GM18861 (cell line): ENCODE measurements around the gene RNF19B.

Experiments
- ATAC-seq: cut with Tn5 transposase; IDR thresholded peaks from one replicate; pipeline ENCODE4 v1.9.1; 2021; ENCODE audit not compliant: unreplicated experiment

Gene RNF19B

DNA sequence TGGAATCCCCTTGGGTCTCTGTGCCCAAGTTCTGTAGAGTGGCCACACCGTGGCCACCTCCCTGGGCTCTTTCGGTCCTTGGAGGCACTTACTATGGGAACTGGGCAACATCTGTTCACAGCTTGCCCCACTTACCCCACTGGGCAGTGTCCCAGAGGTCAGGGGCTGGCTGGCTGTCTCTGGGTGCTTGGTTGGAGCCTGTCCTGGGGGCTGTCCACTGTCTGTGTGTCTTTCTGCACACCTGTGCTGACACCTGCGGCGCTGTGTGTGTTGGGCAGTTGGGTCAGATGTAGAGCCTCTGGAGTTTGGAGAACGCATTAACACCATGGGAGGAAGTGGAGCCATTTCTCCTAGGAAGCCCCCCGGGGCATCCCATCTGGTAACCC is 62.1 kb downstream of the RNF19B start:
- ATAC-seq, result no peak

DNA sequence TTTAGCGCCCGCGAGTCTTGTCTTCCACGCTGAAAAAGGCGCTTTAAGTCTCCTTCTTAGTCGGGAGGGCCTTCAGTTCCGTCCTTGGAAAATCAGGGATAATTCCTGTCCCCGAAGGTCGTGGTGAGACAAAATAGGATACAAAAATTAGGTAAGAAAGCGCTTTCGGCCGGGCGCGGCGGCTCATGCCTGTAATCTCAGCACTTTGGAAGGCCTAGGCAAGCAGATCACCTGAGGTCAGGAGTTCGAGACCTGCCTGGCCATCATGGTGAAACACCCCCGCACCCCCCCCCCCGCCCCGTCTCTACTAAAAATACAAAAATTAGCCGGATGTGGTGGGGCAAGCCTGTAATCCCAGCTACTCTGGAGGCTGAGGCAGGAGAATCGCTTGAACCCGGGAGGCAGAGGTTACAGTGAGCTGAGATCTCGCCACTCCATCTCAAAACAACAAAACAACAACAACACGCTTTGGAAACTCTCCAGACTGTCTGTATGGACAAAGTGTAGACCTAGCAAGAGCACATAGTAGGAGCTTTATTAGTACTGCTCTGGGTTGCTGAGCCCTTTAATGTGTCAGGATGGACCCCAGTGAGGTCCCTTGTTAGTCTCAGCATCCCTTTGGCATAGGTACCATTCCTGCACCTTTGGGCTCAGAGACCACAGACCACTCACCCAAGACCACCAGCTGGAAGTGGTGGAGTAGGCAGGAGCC is 62.6 kb downstream of the RNF19B start:
- no peak for ATAC-seq

DNA sequence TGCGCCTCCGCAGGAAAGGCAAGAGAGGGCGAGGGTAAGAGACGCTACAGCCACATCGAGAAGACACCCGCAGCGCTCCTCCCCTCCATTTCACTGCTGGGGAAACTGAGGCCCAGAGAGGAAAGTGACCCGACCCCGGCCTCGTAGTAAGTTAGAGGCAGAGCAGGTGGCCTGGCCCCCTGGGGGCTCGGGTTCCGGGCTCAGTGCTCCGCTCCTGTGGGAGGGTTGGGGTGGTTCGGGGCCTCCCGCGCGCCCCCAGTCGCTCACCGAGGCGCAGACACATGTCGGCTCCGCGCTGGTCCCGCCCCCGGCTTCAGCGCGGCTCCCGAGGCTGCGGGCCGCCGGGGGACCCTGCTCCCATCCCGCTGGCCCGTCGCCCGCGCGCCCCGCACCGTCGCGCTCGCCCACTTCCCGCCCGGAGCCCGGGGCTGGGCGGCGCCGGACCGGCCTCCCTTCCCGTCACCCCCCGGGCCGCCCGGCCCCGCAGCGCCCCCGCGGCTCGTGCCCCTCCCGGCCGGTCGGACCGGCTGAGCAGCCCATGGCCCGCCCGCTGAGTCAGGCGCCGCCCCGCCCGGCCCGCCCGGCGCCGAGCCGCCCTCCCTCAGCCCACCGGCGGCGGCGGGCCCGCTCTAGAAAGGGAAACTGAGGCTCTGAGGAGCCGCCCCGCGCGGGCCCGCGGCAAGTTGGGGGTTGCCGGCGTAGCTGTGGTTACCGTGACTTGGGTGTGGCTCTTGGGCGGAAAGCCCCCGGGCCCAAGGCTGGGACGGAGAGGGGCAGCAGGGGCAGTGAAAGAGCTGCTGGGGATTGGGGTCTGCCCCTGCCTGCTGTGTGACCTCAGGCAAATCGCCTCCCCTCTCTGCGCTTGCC is 63.4 kb downstream of the RNF19B start, which contains the start of gene TMEM54:
TSS of gene TMEM54 (minus strand) at position 434 of the 867 bp plus-strand sequence. CDS start at position 283, 151 bp downstream.
- ATAC-seq, result no peak

DNA sequence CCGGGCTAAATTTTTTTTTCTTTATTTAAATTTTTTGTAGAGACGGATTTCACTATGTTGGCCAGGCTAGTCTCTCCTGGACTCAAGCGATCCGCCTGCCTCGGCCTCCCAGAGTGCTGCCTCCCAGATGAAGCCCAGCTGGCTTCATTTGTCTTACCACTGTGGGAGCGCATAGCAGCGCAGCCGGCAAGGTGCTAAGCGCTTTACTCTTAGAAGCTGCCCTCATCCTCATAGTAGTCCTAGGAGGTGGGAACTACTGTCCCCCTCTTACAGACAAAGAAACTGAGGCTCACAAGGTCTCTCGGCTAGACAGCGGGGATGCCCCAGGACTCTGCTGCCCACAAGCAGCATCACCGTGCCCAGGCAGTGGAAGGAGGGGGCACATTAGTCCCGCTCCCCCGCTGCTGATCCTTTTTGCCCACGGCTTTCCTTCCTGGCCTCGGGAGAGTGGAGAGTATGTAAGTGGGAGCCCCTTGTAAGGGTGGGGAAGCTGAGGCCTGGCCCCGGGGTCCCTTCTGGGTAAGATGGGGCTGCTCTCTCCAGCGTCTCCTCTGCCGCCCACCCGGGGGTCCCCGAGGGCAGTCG is 64.1 kb downstream of the RNF19B start:
- ATAC-seq, result no peak

DNA sequence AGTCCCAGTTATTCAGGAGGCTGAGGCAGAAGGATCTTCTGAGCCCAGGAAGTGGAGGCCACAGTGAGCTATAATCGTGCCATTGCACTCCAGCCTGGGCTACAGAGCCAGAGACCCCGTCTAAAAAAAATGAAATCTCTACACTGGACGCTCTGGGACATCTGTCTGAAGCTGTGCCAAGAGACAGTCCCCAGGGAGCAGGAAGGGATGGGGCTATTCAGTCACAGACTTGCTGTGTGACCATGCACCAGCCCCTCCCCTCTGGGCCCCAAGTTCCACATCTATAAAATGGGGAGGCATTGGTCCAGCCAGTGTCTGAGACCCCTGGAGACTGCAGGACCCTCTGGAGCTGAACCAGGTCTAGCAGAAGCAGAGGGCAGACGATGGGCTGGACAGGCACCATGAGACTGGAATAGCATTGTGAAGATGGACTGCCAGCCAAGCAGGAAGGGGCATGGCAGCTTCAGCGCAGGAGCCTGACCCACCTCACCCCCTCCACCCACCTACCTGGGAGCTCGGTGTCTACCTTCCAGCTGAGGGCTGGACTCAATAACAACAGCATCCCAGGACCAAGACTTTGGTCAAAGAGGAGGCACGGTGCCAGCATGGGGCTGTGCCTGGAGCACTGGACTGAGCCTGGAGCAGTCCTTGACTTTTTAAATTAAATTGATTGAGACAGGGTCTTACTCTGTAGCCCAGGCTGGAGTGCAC is 64.9 kb downstream of the RNF19B start:
- no peak for ATAC-seq

DNA sequence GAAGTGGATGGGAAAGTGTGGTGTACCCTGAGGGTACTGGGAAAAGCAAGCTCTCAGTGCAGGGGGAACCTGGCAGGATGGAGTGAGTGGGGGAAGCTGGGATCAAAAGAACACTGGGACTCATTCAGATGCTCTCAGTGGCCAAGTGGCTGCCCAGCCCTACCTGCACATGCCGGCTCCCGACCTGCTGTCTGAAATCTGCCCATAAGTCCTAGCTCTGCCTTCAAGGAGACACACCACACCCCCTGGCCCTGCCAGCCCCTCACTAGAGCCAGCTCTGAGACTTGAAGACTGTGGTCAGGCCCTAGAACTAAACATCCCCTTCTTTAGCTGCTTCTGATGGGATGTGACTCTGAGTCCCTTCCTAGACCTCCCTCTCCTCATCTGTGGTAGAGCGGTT is 65.7 kb downstream of the RNF19B start:
- ATAC-seq, result no peak

DNA sequence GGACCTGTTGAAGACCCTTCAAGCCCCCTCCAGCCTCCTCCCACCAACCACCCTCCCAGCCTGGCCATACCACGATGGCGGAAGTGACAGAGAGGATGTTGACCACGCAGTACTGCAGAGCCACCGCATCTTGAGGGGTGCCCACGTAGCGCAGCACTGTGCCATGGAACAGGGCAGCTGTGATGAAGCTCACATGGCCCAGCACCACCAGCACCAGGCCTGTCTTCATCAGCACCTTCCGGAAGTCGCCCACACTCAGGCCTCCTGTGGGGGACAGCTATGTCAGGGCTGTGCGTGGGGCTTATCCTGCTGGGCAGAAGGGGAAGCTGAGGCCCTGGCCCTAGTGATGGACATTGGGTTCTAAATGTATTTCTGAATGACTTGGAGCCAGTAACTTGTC is 66.6 kb downstream of the RNF19B start:
- ATAC-seq, result no peak

DNA sequence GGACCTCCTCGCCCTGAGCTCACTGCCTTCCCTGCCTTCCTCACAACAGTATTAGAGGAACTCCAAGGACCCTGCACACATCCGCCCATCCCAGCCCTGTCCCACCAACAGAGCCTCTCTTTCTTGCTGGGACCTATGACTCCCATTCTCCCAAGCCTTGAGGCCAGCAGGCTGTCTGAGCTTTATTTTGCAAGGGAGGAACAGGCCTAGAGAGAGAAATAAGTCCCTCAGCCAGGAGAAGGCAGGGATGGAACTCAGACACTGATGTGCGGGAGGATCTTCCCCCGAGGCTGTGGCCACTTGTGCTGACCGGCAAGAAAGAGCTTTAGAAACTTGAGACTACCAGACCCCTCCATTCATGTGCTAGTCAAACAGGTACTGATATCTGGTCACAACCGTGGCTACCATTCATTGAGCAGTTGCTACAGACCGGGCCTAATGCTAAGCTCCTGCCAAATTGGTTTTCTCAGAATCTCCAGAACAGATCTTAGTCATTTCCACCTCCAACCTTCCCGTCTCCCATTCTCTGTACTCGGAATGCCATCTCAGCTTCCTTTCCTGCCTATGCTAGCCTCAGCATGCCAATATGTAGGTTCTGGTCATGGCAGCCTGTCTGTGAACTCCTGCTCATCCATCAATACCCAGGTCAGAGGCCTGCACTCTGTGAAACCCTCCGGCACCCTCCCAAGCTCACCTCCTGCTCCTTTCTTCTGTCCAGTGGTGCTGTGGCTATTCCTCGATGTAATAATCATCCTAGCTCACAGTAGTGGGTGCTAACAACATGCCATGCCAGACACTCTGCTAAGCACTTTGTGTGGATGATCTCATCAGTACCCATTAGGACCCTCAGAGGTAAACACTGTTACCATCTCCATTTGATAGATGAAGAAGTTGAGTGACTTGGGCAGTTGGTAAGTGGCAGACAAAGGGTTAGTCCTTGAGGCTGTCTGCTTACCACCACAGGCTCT is 67.2 kb downstream of the RNF19B start:
- no peak for ATAC-seq

DNA sequence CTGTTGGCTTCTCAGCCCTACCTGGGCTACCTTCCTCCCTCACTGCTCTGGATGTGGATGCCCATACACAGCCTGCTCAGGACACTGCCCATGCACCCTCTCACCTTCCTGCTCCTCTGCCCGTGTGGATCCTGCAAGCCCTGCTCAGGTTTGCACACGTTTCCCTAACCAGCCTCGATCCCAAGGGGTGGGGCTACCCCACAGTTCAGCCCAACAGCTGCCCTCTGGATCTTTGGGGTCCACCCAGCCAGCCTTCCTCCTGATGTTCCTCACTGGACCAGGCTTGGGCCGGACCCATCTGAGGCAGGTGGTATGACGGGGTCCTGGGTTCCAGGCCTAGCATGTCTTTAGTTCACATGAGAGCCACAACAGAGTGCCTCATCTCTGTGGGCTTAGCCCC is 68.2 kb downstream of the RNF19B start:
- ATAC-seq, result no peak

DNA sequence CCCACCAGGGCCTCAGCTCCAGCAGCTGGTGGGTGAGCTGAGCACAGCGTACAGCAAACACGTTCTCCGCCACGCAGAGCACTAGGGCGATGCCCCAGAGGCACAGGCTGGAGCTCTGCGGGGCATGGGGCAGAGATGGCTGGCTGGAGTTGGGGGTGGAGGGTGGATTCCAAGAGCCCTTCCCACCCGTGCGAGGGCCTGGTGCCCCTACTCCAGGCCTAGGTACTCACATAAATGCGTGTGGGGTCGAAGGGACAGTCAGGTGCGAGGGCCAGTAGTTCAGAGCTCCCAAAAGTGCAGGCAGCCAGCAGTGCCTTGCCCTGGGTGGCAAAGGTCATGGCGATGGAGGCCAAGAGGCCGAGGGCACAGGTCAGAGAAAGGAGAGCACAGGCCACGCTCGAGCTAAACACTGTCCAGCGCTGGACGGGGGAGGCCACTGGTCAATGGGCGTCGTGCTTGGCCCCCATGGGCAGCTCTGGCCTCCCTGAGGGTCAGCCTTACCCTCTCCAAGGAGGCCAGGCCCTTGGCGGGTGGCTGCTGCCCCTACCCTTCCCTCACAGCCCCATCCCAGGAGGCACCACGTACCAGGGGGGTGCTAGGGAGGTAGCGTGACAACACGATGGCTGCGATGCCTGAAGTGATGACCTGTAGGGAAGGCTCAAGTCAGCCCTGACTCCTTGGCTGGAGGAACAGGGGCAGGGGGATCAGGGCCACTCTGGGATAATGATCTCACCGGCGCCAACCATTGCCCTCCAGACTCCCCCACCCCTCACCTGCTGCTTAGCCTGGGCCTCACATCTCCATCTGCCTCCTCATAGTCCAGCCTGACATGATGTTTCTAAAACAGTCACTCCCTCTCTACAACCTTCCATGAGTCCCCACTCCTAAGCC is 69.0 kb downstream of the RNF19B start:
- ATAC-seq, result no peak

DNA sequence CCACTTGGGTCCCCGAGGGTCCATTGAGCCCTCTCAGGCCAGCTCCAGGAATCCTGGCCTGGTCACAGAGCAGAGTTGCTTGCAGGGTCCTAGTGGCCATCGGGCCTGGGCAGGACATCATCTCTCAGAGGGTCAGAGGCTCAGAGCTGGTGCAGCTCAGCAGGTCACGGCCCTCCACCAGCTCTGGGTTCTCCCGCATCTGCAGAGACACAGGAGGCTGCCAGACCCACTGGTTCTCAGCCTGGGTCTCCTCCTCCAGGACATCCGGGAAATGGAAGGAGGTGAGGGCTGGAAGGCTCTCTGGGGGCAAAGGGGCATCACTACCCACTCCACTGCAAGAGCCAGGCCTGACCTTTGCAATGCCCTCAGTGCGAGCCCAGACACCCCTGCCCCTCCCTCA is 69.9 kb downstream of the RNF19B start:
- ATAC-seq, result no peak

DNA sequence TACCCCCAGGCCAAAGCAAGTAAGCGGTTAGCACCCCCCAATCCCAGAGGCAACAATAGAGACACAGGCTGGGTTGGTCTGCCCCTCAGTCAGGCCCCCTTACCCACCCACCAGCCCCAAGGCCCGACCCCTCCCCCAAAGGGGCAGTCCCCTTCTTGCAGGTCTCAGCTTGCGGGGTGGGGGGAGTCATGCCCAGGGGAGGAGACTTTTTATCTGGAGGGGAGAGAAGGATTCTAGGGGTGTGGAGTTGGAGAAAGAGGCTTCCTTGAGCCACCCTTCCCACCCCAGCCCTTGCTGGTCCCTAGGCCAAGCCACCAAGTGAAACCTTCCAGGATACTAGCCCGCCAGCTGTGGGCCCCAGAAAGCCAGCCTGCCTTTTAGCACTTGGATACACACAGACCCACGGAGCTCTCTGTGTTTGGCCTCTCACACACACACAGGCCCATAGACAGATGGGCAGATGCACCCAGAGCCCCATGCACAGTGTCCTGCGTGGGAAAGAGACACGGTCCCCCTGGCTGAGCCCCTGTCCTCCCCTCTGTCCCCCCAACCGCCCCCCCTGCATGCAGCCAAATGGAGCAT is 70.5 kb downstream of the RNF19B start:
- ATAC-seq, result no peak

DNA sequence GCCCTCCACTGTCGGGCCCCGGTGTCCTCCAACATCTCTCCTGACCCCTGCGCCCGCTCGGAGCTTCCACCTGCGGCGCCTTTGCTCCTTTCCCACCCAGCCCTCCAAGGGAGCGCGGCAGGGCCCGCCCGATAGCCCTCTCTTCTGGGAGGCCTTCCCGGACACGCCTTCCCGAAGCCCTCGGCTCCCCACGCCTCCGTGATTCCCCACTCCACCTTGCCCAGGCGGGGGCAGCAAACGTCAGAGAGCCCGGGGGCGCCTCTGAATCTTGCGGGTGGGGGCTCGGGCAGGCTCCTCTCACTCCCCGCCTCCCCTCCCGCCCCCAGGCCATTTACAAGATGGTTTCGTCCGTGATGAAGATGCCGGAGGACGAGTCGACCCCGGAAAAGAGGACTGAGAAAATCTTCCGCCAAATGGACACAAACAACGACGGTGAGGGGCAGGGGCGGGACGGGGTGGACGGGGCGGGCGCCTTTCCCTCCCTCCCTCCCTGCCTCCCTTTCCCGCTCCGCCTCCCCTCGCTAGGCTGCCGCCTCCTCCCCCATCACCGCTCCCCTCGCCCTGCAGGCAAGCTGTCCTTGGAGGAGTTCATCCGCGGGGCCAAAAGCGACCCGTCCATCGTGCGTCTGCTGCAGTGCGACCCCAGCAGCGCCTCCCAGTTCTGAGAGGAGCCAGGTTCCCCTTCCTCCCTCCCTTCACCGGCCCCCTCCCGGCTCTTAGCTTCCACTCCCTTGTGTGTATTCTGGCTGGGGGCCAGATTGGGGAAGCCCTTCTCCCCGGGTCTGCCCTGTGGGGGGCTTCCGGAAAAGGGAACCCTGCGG is 71.2 kb downstream of the RNF19B start:
- ATAC-seq, result no peak

DNA sequence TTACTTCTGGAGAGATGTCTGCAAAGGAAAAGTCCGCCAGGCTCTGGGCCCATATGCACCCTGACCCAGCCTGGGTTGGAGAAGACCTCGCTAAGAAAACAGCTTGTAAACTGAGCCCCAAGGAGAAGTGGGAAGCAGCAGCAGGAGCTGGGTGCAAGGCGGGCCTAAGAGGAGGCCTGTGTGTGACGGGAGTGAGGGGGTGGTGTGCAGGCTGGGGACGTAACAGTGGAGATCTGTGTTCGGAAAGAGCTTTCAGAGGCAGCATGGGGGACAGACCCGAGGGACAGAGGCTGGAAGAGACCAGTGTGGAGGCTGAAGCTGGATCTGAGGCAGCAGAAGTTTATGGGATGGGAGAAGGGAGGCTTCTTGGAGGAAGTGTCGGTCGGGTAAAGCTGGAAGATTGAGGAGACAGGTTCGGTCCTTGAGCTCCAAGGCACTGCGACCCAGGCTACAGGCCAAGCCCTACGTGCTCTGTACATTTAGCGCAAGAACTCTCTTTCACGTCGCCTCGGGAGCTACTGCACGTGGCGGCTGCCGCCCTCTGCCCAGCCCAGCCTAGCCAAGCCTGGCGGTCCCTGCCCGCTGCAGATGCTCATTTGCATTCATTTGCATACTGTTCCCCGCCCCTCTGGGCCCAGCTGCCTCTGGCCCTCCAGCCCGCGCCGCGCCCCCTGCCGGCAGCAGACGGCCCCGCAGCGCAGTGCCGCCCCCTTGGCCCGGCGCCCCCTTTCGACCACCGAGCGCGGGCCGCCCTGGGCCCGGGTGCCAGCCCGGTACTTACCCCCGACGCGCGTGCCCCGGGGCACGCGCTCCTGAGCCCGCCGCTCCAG is 72.0 kb downstream of the RNF19B start:
- ATAC-seq, result no peak

DNA sequence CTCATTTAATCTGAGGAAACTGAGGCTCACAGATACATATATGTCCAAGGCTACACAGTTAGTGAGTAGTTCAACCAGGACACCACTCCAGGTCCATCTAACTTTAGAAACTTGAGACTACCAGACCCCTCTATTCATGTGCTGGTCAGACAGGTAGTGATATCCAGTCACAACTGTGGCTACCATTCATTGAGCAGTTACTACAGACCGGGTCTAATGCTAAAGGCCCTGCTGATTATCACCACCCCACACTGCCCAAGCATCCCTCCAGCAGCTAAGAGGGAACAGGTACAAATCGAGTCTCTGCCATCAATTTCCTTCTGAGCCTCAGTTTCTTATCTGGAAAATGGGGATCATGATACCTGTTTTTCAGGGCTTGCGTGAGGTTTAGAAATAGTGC is 73.0 kb downstream of the RNF19B start:
- ATAC-seq, result no peak

DNA sequence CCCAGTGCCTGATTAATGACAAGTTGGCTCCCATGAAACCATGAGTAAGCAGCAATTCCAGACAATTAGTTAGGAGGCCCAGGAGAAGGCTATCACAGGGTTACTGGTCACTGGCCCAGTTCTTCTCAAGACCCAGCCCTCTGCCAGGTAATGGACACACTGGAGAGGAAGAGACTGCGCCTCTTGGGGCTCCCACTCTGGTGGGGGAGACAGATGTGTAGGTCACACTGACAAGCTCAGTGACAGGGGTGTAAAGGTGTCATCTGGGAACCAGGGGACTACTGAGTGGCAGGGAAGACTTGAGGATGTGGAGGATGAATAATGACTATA is 73.4 kb downstream of the RNF19B start:
- ATAC-seq, result no peak

DNA sequence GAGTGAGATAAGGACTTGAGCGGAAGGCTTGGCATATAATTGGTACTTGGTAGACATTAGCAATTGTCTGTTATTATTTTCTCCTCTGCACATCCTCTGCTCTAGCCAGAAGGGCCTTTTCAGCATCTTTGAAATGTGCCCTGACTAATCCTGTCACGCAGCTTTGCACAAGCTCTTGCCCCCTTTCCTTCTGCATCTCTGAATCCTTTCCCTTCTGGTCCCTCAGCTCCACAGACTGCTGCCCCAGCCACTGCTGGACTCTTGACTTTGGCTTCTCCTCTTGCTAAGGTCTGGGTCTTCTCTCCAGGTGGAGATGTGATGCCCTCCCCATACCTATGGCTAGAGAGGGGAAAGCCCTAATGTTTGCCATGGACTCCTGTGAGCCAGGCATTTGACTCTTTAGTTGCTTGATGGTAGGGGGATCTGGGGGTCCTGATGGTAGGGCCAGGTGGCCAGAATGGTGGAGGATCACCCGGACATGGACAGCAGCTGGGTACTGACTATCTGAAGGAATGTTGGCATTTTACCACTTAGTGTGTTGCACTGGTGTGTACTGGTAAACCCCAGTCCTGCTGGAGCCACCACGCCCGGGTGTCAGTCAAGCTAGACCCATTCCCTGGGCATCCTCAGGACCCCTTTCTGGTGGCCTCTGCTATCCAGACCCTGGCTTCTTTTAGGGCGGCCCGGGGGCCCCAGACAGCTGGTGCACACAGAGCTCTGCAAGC is 73.9 kb downstream of the RNF19B start:
- ATAC-seq, result no peak
